Measurements from ENCODE around the gene MYOM3. TPM values are rescaled to one million over a fixed set of nuclear protein-coding genes. Genes with fewer than 3 reads are reported as not detected.
A peak's percentile ranks its signal among the peaks of the same experiment; 100 is the strongest.

The MYOM3 gene
- total RNA-seq, 1 experiment from 2014 or later = 1.1 TPM

DNA sequence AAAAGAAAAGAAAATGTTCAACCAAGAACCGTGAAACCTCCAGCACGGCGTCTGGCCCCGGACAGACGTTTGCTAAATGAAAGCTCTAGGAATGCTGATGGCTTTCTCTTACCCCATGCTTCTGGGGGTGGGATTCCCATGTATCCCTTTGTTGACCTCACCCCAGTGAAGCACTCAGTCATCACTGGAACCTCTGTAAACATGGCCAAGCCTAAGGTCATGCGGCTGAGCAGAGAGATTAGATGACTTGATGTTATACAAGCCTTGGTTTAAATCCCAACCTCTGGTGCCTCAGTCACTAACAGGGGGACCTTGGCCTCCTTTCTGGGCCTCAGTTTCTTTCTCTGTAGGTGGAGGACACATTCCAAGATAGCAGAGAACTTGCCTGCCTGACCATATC, 2.8 kb upstream of the MYOM3 start:
- no peak for DNase-seq (ENCODE audit: low read depth)

- DNase-seq (ENCODE audit: low read depth) = no peak
Observed at GRCh38 chr1:24113641-24114033, 1.7 kb upstream of the MYOM3 start.

DNA sequence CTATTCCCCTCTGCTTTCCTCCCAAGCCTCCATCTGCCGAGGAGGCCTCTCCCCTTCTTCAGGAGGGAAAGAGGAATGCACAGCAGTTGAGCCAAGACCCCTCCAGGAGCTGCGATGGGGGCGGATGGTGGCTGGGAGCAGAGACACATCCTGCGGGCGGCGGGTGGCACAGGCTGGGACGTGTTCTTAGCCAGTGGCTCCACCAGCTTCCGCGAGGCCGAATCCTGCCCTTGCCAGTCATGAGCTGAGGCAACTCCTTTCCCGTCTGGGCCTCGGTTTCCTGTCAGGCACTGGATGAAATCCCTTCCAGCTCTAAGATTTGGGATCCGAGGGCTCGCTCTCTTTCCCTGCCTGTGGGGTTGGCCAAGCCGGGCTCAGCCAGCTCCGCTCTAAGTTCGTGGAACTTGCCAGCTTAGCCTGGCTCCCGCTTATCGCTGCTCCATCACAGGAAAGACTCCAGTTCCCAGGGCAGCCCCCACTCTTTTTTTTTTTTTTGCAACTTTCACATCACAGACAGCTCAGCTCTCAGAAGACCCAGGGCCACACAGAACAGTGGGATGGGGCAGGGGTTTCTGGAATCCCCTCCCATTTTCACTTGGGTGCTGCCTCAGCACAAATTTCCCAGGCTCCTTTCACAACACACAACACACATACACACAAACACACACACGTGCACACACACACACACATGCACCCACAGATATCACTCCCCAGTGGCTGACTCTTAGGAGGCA, 506 bp downstream of the MYOM3 start:
- DNase-seq (ENCODE audit: low read depth) = no peak

- no peak for DNase-seq (ENCODE audit: low read depth)
Observed at GRCh38 chr1:24110642-24111261, 1.2 kb downstream of the MYOM3 start.

DNA sequence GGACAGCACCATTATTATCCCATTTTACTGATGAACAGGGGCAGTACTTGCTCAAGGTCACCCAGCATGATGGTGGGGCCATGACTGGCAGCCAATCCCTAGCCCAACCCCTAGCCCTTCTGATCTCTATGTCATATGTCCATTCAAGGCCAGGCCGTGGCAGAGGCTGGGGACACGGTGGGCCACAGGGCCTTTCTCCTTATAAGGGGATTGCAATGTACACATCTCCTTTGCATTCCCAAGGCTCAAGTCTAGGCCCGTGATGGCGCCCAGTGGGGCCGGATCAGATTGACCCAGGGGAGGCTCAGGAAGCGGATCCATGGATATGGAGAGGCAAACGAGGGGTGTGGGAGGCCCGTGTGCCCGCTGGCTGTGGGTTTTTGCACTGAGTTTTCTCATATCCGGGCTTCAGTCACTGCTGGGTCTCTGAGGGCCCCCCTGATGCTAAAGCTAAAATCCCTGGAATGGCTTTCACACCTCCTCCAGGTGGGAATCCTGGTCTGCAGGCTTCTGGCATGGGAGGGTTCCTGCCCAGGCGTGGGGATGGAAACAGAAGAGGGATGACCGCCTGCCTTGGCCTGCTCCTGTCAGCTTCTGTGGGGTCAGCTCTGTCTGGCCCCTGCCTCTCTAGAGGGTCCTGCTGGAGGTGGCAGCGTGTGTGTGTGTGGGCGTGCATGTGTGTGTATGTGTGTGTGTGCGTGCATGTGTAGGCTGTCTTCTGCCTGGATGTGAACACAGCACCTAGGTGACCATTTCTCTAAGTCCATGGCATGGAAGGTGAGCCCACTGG, 2.1 kb downstream of the MYOM3 start:
- no peak for DNase-seq (ENCODE audit: low read depth)

GRCh38 chr1:24109166-24109483, 2.8 kb downstream of the MYOM3 start:
- DNase-seq (ENCODE audit: low read depth) = no peak

GRCh38 chr1:24108334-24109165, 3.4 kb downstream of the MYOM3 start:
- DNase-seq (ENCODE audit: low read depth) = peak; percentile 91

DNA sequence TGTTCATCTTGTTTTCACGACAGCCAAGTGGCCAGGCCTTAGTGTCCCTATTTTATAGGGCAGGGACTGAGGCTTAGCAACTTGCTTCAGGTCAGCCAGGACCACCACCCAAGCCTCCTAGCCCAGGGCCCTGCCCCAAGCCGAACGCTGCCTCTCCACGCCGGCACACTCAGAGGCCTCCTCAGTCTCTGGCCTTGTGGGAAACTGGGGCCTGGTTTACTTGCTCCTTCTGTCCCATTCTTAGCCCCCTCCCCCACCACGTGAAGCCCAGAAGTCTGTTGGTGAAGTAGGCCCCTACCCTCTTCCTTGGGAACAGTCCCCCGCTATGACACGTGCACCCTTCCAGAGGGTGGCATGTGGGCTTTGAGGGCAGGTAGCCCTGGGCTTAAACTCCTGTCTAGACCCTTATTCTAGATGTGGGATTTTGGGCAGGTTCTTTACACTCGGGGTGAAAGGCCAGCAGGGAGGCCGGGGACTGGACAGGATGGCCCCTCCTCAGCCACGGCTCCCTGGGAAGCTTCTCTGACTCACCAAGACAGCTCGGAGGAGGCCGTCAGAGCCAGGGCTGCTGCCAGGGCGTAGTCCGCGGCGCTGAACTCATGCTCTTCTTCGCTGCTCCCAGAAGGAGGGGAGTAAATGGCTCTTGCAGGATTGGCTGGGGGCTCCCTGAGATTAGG, 4.3 kb downstream of the MYOM3 start:
- peak; percentile 87 for DNase-seq (ENCODE audit: low read depth)

GRCh38 chr1:24105368-24106160, 6.4 kb downstream of the MYOM3 start:
- DNase-seq (ENCODE audit: low read depth) = no peak

GRCh38 chr1:24104854-24105253, 7.1 kb downstream of the MYOM3 start:
- no peak for DNase-seq (ENCODE audit: low read depth)

- DNase-seq (ENCODE audit: low read depth) = no peak
Observed at GRCh38 chr1:24103879-24104278, 8.1 kb downstream of the MYOM3 start.

DNA sequence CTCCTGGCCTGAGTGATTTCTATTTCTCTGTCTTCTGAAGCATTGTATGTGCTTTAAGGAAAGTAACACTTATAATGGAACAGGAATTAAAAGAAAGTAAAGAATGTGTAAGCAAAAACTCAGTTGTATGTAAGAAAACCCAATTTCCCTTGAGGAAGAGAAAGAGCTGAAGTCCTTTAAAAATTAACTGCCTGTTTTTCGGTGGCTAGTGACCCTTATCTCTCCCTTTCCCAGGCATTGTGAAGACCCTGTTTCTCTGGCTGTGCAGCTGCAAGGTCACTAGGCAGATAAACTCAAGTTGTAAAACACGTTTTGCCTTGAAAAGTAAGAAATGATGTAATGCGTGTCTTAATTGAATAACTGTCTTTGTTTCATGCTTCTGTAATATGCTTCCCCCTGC, 8.5 kb downstream of the MYOM3 start:
- DNase-seq (ENCODE audit: low read depth) = no peak

DNA sequence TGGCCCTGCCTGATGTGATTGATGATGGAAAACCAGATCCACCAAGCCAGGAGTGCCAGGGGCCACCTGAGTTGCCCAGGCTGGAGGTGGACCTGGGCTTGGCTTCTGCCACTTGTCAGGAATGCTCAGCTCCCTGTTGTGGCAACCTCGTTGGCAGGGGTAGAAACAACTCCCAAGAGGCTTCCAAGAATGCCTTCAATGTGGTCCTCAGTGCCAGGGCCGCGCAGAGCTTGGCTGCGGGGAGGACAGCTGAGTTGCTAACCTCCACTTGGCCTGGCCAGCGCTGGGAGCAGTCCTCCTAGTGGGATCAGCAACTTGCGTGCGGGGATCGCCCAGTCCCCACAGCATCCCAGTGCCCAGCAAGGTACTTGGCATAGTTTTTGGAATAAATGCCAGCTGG, 9.0 kb downstream of the MYOM3 start:
- DNase-seq (ENCODE audit: low read depth) = no peak

DNA sequence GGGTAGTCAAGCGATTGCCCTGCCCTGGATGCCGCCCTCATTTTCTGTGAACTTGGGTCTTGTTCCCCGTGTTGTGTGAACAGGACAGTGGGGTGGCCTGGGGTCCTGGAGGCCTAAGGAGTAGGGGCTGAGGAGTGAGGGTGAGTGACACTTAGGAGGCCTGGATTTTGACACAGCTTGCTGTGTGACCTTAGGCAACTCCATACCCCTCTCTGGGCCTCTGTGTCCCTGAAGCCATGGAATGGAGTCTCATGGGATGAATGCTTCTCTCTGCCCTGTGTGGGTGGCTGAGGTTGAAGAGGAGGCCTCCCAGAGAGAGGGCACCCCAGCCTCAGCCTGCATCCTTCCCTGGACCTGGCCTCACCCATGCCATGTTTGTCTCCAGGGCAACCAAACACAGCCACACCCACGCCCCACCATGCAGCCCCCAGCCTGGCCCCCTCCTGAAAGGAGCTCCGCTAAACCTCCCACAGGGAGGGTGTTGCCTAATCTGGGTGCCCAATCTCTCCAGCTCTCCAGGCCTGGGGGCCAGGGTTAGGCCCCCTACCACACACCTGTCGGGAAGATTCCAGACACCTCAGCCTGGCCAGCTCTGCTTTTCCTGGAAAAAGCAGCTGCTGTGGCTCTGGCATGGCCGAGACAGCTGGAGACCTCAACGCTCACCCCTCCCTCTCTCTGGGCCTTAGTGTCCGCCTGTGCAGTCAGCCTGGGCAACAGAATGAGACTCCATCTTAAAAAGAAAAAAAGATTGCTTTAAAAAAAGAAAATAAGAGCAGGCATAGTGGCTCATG, 9.9 kb downstream of the MYOM3 start:
- no peak for DNase-seq (ENCODE audit: low read depth)

DNA sequence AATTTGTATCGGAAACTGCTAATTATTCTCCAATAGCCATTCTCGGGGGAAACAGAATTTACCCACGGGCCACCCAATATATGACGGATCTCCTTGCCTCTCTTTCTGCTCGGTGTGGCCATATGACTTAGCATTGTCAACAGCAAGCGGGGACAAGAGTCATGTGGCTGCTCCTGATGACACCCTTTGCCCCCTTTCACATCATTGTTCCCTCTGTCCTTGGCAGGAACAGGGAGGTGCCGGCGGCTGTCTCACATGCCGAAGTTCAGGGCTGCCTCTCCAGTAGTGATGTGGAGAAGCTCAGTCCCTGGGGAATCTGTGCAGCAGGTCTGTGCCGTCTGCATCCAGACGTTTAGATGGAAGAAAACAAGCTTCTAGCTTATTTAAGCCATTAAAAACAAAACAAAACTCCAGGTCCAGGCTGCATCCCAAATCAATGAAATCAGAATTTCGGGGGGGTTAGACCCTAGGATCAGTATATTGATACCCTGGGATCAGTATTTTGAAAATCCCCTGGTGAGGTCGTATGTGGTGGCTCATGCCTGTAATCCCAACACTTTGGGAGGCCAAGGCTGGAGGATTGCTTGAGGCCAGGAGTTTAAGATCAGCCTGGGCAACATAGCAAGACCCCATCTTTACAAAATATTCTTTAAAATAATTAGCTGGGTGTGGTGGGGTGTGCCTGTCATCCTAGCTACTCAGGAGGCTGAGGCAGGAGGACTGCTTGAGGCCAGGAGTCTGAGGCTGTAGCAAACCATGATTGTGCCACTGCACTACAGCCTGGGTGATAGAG, 10.8 kb downstream of the MYOM3 start:
- no peak for DNase-seq (ENCODE audit: low read depth)

- no peak for DNase-seq (ENCODE audit: low read depth)
Observed at GRCh38 chr1:24098943-24099638, 12.8 kb downstream of the MYOM3 start.

DNA sequence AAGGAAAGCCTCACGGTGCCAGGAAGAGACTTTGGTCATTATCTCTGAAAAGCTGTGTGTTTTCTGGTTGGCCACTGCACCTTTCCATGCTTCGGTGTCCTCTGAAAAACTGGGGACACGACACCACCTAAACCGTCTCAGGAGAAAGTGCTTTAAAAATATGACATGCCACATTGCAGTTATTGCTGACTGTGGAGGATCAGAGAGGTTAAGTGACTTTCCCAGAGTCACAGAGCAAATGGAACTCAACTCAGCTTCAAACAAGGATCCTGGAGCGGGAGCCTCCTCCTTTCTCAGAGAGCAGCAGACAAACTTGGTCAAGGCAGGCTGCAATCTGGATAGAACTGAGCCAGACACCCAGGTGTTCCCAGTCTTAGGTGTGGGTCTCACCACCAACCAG, 13.8 kb downstream of the MYOM3 start:
- DNase-seq (ENCODE audit: low read depth) = no peak

GRCh38 chr1:24097663-24098062, 14.3 kb downstream of the MYOM3 start:
- DNase-seq (ENCODE audit: low read depth) = no peak

DNA sequence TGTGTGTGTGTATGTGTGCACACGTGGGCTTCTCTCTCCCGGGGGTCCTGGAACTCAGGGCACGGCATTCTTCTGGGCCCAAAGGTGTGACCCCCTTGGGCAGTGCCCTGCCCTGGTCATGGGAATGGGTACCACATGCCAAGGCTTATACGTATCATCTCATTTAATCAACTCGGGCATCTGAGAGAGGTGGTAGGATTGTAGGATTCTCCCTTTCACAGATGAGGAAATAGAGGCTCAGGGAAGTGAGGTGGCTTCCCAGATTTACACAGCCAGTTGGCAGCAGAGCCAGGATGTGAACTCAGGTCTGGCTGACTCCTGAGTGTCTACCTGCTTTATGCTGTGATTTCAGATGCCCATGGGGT, 15.2 kb downstream of the MYOM3 start:
- no peak for DNase-seq (ENCODE audit: low read depth)

Measured in Daoy (cell line).